Stimulated activated CD8-positive, alpha-beta memory T cell treated with anti-CD3 and anti-CD28 coated beads, Interleukin-2, amount 100 ng/mL, for 1 hour (primary cell): ENCODE measurements around the gene SP110.
"Not testable (repeated sequence)": the region's sequence is repeated elsewhere in the genome, so short reads cannot be mapped to it uniquely, and the experiment has no call there.

Experiments
- DNase-seq, 2 donors: peaks; one replicate each; pipeline ENCODE4 v3.0.0-alpha.2; 2020; ENCODE audit warnings: low read depth in 2 of 2

SP110 gene

DNA sequence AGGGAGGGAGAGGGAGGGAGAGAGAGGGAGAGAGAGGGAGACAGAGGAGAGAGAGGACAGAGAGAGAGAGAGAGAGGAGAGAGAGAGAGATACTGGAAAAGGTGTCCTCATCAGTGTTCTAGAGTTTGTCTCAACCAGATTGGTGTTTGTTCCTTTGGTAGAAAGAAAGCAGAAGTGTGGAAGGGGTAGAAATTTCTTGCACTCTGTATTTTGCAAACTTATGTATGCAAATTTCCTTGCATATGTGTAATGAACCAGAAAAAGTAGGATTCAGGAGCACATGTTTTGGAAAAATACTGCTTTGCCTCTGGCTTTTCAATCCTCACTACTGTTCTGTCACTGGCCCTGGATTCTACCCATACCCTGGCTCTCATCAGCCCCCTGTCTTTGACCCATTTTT lies 4.7 kb upstream of the SP110 start:
- DNase-seq, result no peak

DNA sequence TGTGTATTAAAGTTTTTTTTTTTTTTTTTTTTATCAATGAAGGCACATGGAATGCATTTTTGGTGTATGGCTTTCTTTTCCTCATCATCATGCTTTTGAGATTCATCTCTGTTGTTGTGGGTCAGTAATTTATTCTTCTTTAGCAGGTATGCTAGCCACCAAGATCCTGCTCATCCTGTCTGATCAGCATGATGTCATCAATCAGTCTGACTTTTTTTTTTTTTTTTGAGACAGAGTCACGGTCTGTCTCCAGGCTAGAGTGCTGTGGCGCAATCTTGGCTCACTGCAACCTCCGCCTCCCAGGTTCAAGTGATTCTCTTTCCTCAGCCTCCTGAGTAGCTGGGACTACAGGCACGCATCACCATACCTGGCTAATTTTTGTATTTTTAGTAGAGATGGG lies 3.0 kb upstream of the SP110 start:
- not testable (repeated sequence) for DNase-seq

DNA sequence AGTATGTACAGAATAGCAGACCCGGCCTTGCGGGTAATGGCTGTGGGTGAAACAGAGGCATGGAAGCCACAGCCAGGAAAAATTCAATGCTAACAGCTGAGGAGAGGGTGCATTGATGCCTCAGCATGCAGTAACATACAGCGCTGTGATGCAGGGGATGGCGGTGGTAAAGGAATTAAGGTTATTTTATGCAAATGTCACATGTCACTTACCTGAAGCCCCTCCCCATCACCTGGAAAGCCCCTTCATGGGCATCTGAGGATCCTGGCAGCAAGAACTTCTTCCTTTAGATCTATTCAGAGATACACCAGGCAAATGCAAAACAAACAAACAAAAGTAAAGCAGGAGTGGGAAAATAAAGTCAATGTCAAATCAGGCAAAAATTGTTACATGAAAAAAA lies 1.7 kb upstream of the SP110 start:
- DNase-seq, result no peak

DNA sequence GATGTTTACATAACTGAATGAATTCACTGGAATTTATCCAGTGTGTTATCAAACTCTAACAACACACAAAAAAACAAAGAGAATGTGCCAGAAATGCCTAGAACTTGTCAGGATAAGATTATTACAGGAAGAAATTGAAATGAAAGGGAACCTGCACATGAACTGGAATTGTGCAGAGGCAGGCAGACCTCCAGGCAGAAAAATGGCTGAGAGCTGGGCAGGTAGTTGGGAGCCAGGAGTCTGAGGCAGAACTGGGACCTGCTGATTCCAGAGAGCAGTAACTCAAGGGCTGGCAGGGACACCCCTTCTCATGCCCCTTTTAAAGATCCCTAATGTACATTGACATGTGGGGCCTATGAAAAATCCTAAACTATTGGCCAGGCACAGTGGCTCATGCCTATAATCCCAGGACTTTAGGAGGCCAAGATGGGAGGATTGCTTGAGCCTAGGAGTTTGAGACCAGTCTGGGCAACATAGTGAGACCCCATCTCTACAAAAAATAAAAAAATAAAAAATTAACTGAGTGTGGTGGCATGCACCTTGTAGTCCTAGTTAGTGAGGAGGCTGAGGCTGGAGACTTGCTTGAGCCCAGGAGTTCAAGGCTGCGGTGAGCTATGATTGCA lies 674 bp upstream of the SP110 start:
- DNase-seq, result no peak

DNA sequence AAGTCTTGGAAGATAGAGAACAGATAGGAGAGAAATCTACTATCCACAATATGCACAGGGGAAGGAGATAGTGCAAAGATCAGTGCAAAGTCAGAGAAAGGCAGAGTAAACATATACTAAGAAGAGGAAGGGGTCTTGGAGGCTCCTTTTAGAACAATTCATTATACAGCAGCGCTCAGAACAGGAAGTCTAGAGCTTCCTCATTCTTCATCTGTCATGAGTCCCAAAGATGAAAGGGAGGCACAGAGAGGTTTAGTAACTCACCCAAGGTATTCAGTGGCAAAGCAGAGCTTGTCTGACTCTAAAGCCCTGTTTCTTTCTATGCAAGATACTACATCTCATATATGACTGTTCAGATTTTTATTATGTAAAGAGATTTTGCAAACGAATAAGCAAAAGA lies 1.4 kb downstream of the SP110 start:
- no peak for DNase-seq

DNA sequence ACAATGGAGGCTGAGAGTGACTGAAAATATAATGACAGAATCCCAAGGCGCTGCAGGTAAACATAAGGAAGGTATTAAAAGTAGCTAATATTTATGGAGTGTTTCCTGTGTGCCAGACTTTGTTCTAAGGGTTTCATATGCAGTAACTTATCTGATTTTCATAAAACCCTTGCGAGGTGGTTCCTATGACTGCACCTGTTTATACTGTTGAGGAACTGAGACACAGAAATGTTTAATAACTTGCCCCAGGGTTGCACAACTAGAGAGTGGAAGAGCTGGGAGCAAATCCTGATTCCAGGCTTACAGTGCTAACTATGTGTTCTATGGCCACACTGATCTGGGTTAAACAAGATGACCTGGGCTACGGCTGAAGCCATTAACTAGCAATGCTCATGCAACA lies 2.4 kb downstream of the SP110 start:
- DNase-seq, result no peak

DNA sequence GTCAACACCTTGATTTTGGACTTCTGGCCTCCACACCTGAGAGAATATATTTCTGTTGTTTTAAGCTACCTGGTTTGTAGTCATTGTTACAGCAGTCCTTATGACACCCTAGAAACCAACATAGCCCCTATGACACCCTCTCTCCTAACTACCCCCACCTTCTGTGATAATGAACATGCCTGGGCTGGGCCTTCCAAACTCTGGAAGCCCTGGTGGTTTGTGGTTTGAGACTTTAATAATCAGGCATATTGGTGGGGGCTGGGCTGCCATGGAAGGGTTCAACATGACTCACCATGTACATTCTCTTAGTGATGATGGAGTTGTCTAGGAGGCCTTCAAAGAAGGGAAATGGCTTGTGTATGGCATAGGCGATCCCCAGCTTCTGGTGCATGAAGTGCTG lies 3.3 kb downstream of the SP110 start:
- DNase-seq, result no peak

DNA sequence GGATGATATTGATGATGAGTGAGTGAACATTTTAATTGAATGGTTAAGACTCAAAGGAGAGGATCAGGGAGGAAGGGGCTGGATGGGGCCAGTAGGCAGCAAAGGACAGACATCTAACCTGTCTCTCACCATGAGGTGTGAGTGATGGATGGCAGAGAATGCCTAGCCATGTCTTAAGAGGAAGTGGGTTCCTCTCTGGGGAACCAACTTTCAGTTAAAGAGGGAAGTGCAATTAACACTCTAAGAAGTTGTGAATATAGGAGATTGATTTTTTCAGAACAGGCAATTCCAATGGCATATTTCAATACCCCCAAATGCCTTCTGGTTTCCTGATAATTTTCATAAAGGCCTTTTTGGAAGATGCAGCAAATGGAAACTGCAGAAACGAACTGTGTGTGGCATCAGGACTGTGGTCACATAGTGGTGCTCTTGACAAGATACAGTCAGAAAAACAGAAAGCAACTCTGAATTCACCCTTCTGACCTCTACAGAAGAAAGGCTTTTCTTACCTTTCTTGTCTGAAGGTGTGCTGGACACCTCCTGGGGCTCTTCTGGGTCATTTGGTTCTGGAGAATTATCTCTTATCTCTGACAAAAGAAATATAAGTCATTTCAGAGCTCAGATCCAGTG lies 10.2 kb downstream of the SP110 start:
- DNase-seq, result no peak

DNA sequence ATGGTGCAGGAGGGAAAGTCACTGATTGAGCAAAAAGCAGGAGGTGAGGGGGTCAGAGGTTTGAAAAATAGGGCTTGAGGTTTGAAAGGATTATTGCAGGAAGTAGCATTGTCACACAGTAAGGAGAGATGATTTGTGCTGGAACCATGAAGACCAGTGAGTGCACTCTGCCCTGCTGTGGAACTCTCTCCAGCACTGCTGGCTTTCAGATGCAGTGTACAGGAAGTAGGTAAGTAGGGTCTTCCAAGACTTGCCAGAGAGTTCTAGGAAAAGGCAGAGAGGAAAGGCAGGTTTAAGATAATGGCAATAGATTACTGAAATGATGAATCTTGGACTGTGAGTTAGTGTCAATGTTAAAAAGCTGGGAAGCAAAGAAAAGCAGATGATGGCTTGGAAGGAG lies 11.2 kb downstream of the SP110 start:
- DNase-seq, result no peak

DNA sequence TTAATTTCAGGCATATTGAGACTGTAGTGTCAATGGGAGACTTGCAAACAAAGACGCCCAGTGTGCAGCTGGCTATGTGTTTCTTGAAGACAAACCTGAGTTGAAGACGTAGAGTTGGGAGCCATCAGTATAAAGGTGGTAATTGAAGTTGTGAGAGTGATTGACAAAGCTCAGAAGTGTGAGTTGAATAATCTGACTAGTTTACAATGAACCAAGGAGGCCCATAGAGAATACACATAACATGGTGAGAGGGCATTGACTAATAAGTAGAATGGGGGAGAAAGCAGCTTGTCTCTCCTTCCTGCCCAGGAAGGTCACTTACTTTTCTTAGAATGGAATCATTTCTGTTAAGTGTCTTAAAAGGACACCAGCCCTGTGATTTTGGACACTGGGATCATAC lies 14.1 kb downstream of the SP110 start:
- no peak for DNase-seq

DNA sequence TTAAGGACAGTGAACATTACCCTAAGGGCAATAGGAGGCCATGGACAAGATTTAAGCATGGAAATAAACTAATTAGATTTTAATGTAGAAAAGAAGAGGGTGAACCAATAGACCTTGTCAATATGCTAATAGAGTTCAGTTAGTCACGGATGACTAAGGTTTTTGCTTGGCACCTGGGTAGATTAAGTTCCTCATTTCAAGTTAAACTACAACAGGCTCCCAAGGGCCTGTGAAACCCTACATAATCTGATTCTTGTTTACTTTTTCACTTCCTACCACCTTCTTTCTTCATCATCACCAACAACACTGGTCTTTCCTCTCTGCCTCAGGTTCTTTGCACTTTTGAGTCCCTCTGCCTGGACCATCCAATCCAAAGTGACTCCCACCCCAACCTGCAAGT lies 14.8 kb downstream of the SP110 start:
- no peak for DNase-seq

DNA sequence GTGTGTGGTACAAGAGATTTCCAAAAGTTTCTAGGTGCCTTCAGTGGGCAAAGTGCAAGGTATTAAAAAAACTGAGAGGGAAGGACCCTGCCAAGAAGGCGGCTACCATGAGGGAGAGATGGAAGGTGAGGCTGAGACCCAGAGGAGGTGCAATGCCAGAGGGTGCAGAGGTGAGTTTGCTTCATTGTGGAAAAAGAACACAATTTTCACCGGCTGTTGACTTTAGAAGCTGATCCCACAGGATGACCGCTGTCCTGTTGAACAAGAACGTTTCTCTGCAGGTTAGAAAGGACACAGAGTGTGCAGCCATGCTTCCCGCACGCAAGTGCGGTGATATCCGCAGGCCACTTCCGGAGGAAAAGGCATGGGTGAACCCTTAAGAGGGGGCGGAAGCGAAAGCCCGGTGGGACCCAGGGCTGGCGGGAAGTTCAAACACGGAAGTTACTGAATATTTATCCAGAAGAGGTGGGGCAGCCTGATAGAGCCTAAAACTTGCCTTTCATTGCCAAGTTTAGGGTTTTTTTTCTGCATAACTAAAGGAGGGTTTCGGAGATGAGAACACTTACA lies 16.6 kb downstream of the SP110 start:
- no peak for DNase-seq

DNA sequence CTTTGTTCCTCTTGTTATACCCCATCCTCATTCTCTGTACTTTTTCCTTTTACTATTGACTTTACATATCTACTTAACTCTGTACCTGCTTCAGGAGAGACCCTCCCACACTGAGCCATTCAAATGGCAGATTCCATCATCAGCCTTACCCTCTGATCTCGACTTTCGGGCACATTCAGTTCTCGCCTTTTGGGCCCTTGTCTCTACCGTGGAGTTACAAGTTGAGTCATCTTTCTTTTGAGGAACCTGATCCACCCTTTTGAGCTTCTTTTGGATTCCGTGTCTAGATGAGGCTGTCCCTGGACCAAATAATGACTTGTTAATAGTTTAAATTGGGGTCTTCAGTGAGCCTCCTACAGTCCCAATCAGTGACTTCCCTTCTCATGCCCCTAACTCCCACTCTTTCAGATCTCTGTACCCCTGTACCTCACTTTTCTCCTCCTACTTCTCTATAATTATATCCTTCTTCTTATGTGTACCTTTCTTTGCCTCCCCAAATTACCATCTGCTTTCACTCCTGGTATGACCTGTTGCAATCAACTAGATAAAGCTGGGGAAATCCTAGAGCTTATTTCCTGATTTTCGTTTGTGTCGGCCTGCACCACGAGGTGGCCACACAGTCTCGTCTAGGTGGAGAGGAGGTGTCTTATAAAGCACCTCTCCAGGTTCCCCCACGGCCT lies 17.2 kb downstream of the SP110 start:
- DNase-seq, result no peak

DNA sequence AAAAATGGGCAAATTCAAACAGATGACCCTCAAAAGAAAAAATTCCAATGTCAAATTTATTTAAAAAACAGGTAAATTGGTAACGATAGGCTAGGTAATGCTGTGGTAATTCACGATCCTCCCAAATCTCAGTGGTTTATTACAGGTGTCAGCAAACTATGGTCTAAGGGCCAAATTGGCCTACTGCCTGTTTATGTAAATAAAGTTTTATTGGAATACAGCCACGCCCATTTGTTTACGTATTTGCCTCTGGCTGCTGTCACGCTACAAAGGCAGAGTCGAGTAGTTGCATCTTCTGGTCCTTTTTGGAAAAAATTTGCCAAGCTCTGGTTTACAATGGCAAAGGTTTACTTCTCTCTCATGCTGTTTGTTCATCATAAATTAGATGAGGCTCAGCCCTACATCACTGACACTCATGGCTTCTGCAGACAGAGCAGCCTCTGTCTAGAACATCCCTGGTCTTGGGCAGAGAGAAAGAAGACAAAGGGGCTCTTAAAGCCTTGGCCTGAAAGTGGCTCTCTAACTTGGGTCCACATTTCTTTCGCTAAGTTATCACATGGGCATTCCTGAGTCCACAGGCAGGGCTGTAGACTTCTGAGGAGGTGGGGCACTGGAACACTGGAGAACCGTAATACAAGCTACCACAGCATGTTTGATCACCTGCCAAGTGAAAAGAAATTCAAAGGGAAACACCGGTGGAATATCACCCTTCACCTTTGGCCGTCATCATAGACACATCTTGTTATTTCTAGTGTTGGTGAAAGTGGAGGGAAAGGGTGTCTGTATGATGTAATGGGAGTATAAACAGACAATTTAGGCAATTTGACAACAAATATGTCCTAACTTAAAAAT lies 34.8 kb downstream of the SP110 start:
- DNase-seq, result no peak

DNA sequence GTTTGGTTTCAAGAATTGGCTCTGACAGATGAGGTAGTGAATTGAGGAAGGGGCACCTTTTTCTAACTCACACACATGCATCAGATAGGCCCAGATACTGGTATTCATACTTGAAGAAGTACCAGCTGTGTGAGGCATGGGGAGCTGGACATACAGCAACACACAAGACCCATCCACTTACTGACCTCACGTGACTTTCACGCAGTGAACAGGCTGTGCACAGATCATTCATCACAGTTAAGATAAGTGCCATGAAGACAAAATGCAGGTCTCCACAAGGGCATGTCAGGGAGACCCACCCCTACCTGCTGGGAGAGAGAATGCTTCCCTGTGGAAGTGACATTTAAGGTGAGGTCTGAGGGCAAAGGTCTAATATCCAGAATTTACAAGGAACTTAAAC lies 38.6 kb downstream of the SP110 start:
- DNase-seq, result no peak

DNA sequence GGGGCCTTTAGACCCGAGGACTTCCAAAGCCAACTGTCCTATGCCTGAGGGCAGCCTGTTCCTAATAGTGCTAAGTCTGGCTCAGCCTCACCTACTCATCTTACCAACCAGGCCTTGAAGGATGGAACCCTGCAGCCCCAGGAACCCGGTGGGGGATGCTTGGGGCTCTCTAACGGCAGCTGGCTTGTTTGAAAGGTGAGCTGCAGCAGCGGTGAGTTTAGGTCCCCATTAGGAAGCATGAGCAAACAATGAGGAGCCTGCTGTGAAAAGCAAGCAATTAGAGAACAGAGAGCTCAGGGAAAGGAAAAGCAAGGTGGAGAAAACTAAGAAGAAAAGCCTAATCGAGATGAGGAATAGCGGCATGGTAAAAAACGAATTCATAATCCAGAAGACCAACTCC lies 39.9 kb downstream of the SP110 start:
- no peak for DNase-seq

DNA sequence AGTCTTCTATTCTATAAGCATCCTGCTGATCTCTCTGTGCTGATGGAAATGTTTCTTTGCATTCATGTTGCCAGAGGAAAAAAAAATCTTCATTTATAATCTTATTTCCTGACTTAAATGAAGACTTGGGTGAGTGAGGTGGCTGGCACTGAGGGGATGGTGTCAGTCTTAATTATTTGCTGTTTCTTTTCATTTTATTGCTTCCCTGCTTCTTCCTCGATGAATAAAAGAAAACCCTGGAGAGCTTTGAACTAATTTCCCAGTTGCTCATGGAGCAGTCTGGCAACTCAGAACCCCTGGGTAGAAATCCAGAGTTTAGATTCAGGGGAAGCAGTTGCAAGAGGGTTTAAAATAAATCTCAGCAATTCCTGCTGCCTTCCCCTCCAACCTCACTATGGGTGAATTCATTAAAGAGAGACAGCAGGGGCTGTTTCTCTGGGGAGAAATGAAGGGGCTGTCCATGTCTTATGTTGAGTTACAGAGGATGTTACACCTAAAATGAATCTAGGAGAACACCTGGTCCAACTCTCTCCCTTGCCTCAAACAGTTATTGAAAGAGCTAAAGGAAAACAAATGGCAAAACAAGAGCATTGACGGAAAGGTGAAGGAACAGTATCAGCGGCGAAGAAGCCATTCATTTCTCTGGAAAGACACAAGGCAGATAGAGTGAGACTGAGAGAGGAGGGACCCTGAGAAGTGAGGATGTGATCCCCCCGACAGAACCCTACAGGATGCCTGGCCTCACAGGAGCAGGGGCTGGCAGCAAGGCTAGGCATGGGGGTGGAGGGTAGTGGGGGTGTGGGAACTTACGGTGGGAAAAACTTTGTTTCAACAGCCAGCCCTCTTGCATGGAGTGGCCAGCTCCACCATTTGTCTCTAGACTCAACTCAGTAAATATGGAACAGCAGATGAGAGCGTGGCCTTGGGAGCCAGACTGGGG lies 41.0 kb downstream of the SP110 start:
- DNase-seq, result no peak

DNA sequence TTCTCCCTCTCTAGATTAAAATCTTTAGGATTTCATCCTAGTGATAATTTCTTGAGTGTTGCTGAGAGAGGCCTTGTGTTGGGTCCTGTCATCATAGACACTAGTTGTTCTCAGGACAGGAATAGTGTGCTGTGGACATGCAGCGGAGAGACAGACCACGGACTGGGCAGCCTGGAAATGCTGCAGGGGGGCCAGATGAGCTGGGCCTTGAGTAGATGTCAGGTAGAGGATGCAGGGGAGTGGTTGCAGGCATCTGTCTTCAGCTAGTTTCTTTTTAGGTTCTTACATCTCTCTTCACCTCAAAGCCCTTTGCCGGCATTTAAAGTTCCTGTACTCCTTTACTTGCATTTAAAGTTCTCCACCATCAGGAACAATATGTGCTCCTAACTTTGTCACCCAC lies 42.8 kb downstream of the SP110 start:
- no peak for DNase-seq

DNA sequence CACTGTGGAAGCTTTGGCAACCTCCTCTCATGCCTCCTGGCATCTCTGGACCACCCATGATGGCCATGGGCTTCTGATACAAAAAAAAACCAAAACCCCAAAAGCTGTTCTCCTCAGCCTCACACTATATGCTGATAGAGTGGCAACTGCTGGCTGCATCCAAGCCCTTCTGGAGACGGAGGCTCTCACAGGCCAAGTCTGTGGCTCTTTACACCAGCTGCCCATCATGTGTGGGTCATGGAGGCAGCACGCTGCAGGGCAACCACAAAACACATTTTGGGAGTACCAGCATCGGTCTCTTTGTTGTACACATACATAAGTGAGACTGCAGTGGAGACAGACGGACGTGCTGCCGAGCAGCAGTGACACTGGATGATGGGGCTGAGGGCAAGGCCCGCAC lies 45.3 kb downstream of the SP110 start:
- DNase-seq, result no peak

DNA sequence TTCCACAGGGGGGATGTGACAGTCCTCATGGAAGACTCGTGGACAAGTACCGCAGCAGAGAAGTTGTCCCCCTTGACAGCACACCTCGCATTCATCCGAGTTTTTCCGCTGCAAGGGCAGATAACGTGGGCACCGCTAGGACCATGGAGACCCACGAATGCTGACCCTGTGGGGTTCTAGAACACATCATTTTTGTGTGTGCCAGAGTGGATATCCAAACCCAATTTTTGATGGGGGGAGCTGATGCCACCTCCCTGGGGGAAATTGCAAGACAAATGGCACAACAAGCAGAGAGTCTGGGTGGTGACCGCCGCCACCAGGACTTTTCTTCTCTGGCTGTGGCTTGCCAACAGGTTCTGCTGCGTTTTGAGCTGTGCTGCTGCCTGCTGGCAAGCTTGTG lies 46.9 kb downstream of the SP110 start:
- DNase-seq, result no peak

DNA sequence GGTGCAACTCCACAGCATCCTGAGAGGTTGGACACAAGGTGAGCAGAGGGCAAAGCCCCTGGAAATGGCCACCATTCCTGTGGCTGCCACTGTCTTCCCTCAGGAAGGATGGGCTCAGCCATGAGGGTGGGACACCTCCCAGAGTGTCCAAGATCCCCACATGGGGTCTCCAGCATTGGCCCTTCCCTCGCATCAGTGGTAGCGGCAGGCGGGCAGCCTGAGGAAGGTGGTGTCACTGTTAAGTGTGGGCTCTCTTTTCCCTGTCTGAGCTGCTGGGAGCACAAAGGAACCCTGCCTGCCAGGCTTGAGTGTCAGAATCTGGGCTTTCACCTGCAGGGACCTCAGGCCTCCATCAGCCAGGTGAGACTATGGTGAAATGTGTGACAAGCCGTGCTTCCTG lies 47.6 kb downstream of the SP110 start:
- DNase-seq, result no peak
